D721Med (cell line): Measurements from ENCODE around the gene RIPOR1.

Source experiments
- DNase-seq: peaks from one replicate; pipeline ENCODE4 v3.0.0; 2011; ENCODE audit warnings: low spot score; ENCODE audit not compliant: insufficient read length
- FAIRE-seq: peaks from 2 replicates; lab custom pipeline; 2011; peaks lifted over from hg19 to GRCh38; lab: Jason Lieb, UNC
- CTCF ChIP-seq: IDR thresholded peaks from 2 replicates; pipeline ENCODE4 v1.5.1; 2012; ENCODE audit warnings: mild to moderate bottlenecking, control low read depth; ENCODE audit not compliant: insufficient read depth; ENCODE audit errors: missing control alignments

Gene RIPOR1

DNA sequence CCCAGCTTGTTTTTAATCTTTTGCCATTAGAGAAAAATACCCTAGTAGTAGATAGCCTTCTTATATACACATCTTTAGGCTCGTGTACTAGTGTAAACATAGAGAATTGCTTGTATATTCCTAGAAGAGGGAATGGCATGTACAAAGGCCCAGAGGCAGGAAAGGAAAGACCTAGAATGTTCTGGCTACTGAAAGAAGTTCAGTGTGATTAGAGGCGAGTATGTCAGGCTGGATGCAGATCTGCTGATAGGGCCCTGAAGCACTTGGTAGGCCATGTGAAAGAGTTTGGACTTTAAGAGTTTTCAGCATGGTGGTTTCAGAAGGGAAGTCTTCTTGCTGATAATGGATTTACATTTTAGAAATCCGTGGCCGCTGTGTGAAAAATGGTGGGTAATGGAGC, 51.1 kb downstream of the RIPOR1 start:
- no peak for FAIRE-seq
- DNase-seq, result no peak
- no peak for TF ChIP-seq CTCF

GRCh38 chr16:67580202-67580601, 51.6 kb downstream of the RIPOR1 start:
- DNase-seq (no peak), FAIRE-seq (no peak)
- no peak for TF ChIP-seq CTCF

GRCh38 chr16:67593288-67593687, 64.7 kb downstream of the RIPOR1 start:
- TF ChIP-seq CTCF, result no peak
- DNase-seq, result no peak
- no peak for FAIRE-seq

DNA sequence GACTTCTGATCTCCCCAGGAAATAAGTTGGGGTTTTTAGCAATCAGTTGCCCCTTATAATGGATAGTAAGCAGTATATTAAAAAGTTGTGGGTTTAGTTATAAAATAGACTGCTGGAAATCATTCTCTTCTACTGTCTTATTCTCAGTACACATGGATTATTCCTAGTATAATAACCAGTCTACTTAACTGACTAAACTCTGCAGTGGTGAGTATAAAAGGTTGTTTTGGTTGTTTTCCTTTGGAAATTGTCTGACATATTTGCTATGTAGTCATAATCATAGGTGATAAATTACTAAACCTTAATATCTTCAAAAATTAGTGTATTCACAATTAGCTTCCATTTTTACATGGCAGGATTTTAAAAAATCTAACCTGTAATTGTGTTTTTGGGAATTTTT, 65.1 kb downstream of the RIPOR1 start:
- TF ChIP-seq CTCF, result no peak
- DNase-seq, result no peak
- no peak for FAIRE-seq

DNA sequence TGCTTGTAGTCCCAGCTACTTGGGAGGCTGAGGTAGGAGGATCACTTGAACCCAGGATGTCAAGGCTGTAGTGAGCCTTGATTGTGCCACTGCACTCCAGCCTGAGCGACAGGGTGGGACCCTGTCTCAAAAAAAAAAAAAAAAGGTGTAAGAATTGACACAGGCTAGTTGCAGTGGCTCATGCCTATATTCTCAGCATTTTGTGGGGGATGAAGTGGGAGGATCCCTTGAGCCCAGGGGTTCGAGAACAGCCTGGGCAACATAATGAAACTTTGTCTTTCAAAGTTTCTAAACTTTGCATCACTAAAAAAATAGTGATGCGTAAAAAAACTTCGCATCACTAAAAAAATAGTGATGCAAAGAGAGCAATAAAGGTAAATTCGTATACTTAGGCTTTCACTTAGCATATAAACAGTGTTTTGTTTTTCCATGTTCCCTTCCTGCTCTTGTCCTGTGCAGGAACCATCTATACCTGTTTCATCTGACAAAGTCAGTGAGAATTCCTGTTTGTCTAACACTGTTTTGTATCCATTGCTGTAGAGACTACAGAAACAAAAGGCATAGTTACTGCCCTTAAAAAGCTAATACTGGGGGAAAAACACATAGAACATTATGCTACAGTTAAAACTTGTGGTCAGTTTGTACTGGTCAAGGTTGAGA, 65.8 kb downstream of the RIPOR1 start:
- DNase-seq, result no peak
- no peak for FAIRE-seq
- TF ChIP-seq CTCF, result no peak

GRCh38 chr16:67594956-67595355, 66.3 kb downstream of the RIPOR1 start:
- TF ChIP-seq CTCF, result no peak
- FAIRE-seq (no peak), DNase-seq (no peak)
